SJCRH30 (cell line): ENCODE results near the gene C15orf39. TPM values are rescaled to one million over a fixed set of nuclear protein-coding genes. Genes with fewer than 3 reads are reported as not detected.
"Not testable (repeated sequence)": the region's sequence is repeated elsewhere in the genome, so short reads cannot be mapped to it uniquely, and the experiment has no call there.

Source experiments
- DNase-seq, 2 experiments: peaks; one replicate each; pipeline ENCODE4 v3.0.0-alpha.2; 2015 to 2020
- H3K27ac ChIP-seq: fragments of 250-450 bp; sonication (Bioruptor Pico); 2 replicates; pipeline ENCODE4 v1.5.1; 2020; ENCODE audit warnings: mild to moderate bottlenecking, moderate library complexity
- H3K27me3 ChIP-seq: fragments of 250-450 bp; sonication (Bioruptor Pico); 2 replicates; pipeline ENCODE4 v1.5.1; 2020; ENCODE audit warnings: mild to moderate bottlenecking, moderate library complexity
- H3K36me3 ChIP-seq: fragments of 250-450 bp; sonication (Bioruptor Pico); 2 replicates; pipeline ENCODE4 v1.5.1; 2020; ENCODE audit warnings: mild to moderate bottlenecking, moderate library complexity
- H3K4me1 ChIP-seq: fragments of 250-450 bp; sonication (Bioruptor Pico); 2 replicates; pipeline ENCODE4 v1.5.1; 2020; ENCODE audit warnings: mild to moderate bottlenecking, moderate library complexity
- H3K4me3 ChIP-seq: fragments of 250-450 bp; sonication (Bioruptor Pico); 2 replicates; pipeline ENCODE4 v1.5.1; 2020; ENCODE audit warnings: mild to moderate bottlenecking, moderate library complexity
- H3K9me3 ChIP-seq: fragments of 250-450 bp; sonication (Bioruptor Pico); replicated peaks from 2 replicates; pipeline ENCODE4 v1.5.1; 2020; ENCODE audit warnings: mild to moderate bottlenecking, moderate library complexity
- total RNA-seq: library from RNA; depleted of rRNA; stranded (reverse); fragments of >200 nt; shearing (Covaris generic); gene quantifications from 2 replicates; pipeline ENCODE4 v1.2.3, GENCODE V29; 2014

Gene C15orf39
- total RNA-seq, 1 experiment from 2014 or later: 21.1 TPM

GRCh38 chr15:75234191-75234810, 32.6 kb downstream of the C15orf39 start:
- H3K9me3 ChIP-seq: 0 out of 2 replicates have a peak, but pooled peaks cover 3% of the 10 kb centered on the region
- no peak overlapping the region for H3K4me3 ChIP-seq
- no peaks in the 10 kb centered on the region for H3K4me1 ChIP-seq
- no peaks in the 10 kb centered on the region for H3K36me3 ChIP-seq
- H3K27ac ChIP-seq: no peak overlapping the region
- peaks cover 11% of the 10 kb centered on the region for H3K27me3 ChIP-seq
- no peak for DNase-seq

GRCh38 chr15:75235051-75235673, 33.5 kb downstream of the C15orf39 start:
- H3K9me3 ChIP-seq: 0 out of 2 replicates have a peak, but pooled peaks cover 3% of the 10 kb centered on the region
- no peak overlapping the region for H3K27ac ChIP-seq
- no peak overlapping the region for H3K4me3 ChIP-seq
- DNase-seq: no peak
- peaks cover 11% of the 10 kb centered on the region for H3K27me3 ChIP-seq
- no peaks in the 10 kb centered on the region for H3K36me3 ChIP-seq
- no peaks in the 10 kb centered on the region for H3K4me1 ChIP-seq

GRCh38 chr15:75235760-75236729, 34.4 kb downstream of the C15orf39 start:
- Histone ChIP-seq H3K36me3 (no peaks in the 10 kb centered on the region), H3K4me3 (no peak overlapping the region), H3K27ac (no peak overlapping the region), H3K9me3 (0 out of 2 replicates have a peak, but pooled peaks cover 3% of the 10 kb centered on the region), H3K4me1 (no peaks in the 10 kb centered on the region), H3K27me3 (peaks cover 11% of the 10 kb centered on the region)
- DNase-seq: no peak

GRCh38 chr15:75237316-75237982, 35.8 kb downstream of the C15orf39 start:
- no peak for DNase-seq
- H3K4me3 ChIP-seq: no peak overlapping the region
- 0 out of 2 replicates have a peak, but pooled peaks cover 4% of the 10 kb centered on the region for H3K27me3 ChIP-seq
- H3K27ac ChIP-seq: no peak overlapping the region
- 0 out of 2 replicates have a peak, but pooled peaks cover 3% of the 10 kb centered on the region for H3K9me3 ChIP-seq
- H3K4me1 ChIP-seq: no peaks in the 10 kb centered on the region
- no peaks in the 10 kb centered on the region for H3K36me3 ChIP-seq

DNA sequence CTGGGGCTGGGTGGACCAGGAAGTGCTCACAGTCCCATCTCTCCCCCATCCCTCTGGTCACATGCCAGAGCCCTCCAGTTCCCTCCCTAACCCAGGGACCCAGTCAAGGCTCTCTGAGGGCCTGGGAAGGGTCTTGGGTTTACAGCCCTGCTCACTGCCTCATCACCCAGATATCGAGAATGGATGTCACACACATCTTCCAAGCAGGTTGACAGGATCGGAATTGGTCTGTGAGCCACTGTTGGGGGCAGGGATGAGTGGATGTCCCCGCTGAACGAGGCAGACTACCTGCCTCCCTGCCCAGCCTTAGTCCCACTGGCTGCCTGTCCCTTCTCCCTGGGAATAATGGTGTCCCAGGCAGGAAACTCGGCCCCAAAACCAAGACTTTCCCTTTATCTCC, 36.5 kb downstream of the C15orf39 start:
- Histone ChIP-seq H3K4me3 (no peak overlapping the region), H3K27me3 (0 out of 2 replicates have a peak, but pooled peaks cover 4% of the 10 kb centered on the region), H3K4me1 (no peaks in the 10 kb centered on the region), H3K9me3 (0 out of 2 replicates have a peak, but pooled peaks cover 3% of the 10 kb centered on the region), H3K27ac (no peak overlapping the region), H3K36me3 (no peaks in the 10 kb centered on the region)
- DNase-seq: no peak

GRCh38 chr15:75245741-75246140, 44.1 kb downstream of the C15orf39 start:
- not testable (repeated sequence) for H3K27ac ChIP-seq, H3K36me3 ChIP-seq, H3K9me3 ChIP-seq, H3K4me3 ChIP-seq, H3K4me1 ChIP-seq, DNase-seq, H3K27me3 ChIP-seq

GRCh38 chr15:75248991-75249390, 47.3 kb downstream of the C15orf39 start:
- not testable (repeated sequence) for H3K27me3 ChIP-seq, H3K9me3 ChIP-seq

DNA sequence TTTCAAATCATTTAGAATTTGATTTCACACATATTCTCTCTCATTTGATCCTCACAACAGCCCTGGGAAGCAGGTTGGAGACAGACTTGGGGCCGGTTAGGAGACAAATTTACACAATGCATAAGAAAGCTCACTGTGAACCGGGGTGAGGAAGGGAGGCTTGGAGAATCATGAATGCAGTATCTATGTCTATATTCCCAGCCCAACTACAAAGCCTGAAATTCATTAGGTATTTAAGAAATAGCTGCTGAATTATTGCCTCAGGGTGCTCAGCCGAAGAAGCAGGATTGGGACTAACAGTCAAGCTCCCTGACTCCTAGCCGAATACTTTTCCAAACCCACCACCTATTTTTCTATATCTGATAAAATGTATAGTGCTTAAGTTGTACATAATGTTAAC, 48.0 kb downstream of the C15orf39 start:
- Histone ChIP-seq H3K36me3 (no peaks in the 10 kb centered on the region), H3K27ac (no peak overlapping the region), H3K27me3 (peaks cover 8% of the 10 kb centered on the region), H3K9me3 (no peaks in the 10 kb centered on the region), H3K4me1 (no peaks in the 10 kb centered on the region), H3K4me3 (no peak overlapping the region)
- no peak for DNase-seq

More at GRCh38 chr15:75248991-75249390, 47.3 kb downstream of the C15orf39 start:
- not testable (repeated sequence) for H3K4me1 ChIP-seq, H3K4me3 ChIP-seq, DNase-seq, H3K36me3 ChIP-seq, H3K27ac ChIP-seq

DNA sequence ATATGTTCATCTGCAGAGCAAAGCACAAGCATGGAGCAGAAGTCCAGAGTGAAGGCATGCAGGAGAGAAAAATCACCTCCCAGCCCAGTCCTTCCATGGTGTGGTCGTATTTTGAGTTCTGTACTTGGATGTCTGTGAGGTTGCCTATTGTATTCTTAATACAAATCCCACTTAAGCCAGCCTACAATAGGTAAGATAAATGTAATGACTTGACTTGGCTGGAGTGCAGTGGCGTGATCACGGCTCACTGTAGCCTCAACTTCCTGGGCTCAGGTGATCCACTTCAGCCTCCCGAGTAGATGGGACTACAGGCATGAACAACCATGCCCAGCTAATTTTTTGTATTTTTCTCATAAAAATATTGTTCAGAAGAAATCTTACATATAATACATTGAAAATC, 49.7 kb downstream of the C15orf39 start:
- not testable (repeated sequence) for H3K4me1 ChIP-seq, H3K27me3 ChIP-seq, H3K36me3 ChIP-seq, H3K27ac ChIP-seq, H3K9me3 ChIP-seq, DNase-seq, H3K4me3 ChIP-seq

DNA sequence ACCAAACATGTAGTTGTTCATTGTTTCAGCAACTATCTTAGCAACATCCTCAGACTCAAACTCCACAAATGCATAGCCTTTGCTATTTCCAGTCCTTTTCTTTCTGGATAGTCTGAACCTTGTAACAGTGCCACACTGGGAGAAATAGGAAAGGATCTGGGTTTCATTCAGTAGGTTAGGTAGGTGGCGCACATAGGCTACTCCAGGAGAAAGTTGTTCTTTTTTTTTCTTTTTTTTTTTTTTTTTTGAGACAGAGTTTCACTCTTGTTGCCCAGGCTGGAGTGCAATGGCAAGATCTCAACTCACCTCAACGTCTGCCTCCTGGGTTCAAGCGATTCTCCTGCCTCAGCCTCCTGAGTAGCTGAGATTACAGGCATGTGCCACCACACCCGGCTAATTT, 50.6 kb downstream of the C15orf39 start:
- not testable (repeated sequence) for H3K4me3 ChIP-seq, H3K36me3 ChIP-seq, H3K9me3 ChIP-seq, H3K27ac ChIP-seq, H3K4me1 ChIP-seq, H3K27me3 ChIP-seq, DNase-seq

- H3K9me3 ChIP-seq, H3K27ac ChIP-seq, H3K27me3 ChIP-seq, H3K4me1 ChIP-seq, DNase-seq, H3K36me3 ChIP-seq, H3K4me3 ChIP-seq: not testable (repeated sequence)
Measured at GRCh38 chr15:75258034-75258433, 56.4 kb downstream of the C15orf39 start, which contains the start of gene GOLGA6C. GOLGA6C (plus strand) TSS chr15:75258334; CDS start chr15:75258599, 265 bp downstream.

DNA sequence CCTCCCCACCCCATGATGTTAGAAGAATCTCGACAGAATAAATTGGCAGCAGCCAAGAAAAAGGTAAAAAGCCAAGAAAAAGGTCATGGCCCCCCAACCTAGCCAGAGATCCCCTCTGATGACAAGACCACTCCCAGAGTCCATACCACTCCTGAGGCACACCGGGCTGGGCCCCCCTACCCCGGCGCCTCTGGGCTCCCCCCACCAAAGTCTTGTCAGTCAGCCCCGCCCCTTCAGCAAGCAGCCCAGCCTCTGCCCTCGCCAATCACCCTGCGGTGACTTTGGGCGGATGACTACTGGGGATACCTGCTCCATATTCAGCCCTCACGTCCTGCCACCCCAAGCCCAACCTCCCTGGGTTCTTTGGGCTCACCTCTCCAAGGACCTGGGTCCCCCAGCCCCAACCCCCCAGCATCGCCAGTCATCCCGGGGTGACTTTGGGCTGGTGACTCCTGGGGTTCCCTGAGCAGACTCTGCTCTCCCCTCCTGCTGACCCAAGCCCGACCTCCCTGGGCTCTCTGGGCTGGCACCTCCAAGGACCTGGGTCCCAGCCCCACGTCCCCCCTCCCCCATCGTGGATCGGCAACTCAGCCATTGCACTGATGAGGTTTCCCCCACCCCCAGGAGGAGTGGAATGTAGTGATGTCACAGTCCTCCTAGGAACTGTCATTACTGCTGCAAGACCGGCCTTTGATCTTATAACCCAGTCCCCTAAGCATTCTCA, 57.1 kb downstream of the C15orf39 start:
- DNase-seq, H3K4me3 ChIP-seq, H3K27ac ChIP-seq, H3K36me3 ChIP-seq, H3K4me1 ChIP-seq, H3K27me3 ChIP-seq, H3K9me3 ChIP-seq: not testable (repeated sequence)

GRCh38 chr15:75259873-75260272, 58.2 kb downstream of the C15orf39 start:
- H3K9me3 ChIP-seq: not testable (repeated sequence)

More at GRCh38 chr15:75259873-75260272, 58.2 kb downstream of the C15orf39 start:
- DNase-seq, H3K27ac ChIP-seq, H3K27me3 ChIP-seq, H3K4me1 ChIP-seq, H3K36me3 ChIP-seq, H3K4me3 ChIP-seq: not testable (repeated sequence)
